H1 (cell line): ENCODE measurements around the gene CTNNA3. TPM values are rescaled to one million over a fixed set of nuclear protein-coding genes. Genes with fewer than 3 reads are reported as not detected.

Experiments
- CREB1 ChIP-seq: IDR thresholded peaks from 2 replicates; pipeline ENCODE4 v1.6.1; 2012; ENCODE audit warnings: inconsistent platforms
- HDAC6 ChIP-seq: IDR thresholded peaks from one replicate; pipeline ENCODE4 v1.7.1; 2012; ENCODE audit warnings: low read depth, mild to moderate bottlenecking, inconsistent platforms, low read length, moderate library complexity
- POLR2A ChIP-seq, 2 experiments: IDR thresholded peaks; 1 replicate in 1 of 2; 2 replicates in 1 of 2; pipeline ENCODE4 v1.6.1; 2011; ENCODE audit warnings: low read depth in 2 of 2, low read length in 2 of 2, mild to moderate bottlenecking in 2 of 2; ENCODE audit errors: control extremely low read depth in 1 of 2
- RBBP5 ChIP-seq: IDR thresholded peaks from 2 replicates; pipeline ENCODE4 v1.7.1; 2012; ENCODE audit warnings: low read depth, mild to moderate bottlenecking, inconsistent platforms, low read length, moderate library complexity, borderline replicate concordance
- RFX5 ChIP-seq: IDR thresholded peaks from 2 replicates; pipeline ENCODE4 v1.6.1; 2011; ENCODE audit warnings: low read depth, low read length, improper control_type of control experiment, borderline replicate concordance
- SP4 ChIP-seq: IDR thresholded peaks from 2 replicates; pipeline ENCODE4 v1.6.1; 2012; ENCODE audit warnings: low read length, inconsistent platforms
- USF2 ChIP-seq: IDR thresholded peaks from 2 replicates; pipeline ENCODE4 v1.6.1; 2011; ENCODE audit warnings: low read length, improper control_type of control experiment
- polyA plus RNA-seq, 7 experiments: library from polyadenylated mRNA; depleted of rRNA in 3 of 7; stranded (reverse) in 5 of 7; unstranded in 2 of 7; fragments of >200 nt in 5 of 7; fragments of 200-250 nt in 2 of 7; gene quantifications; 1 replicate in 5 of 7; 2 replicates in 1 of 7; 4 replicates in 1 of 7; pipeline versions ENCODE4 v1.2.1 to v1.2.3, GENCODE V29; 2011 to 2013; ENCODE audit warnings: missing spikeins in 2 of 7, mixed read lengths in 2 of 7
- total RNA-seq: library from RNA; stranded (reverse); fragmentation: NEBNext Ultra II Directional; extraction: Animal tissue kit (Norgen Biotek cat#: 25700); gene quantifications from 2 replicates; pipeline ENCODE4 v1.2.1, GENCODE V29; 2021

The CTNNA3 gene
- total and polyA plus RNA-seq, 2 of the 8 experiments (the other 6 are each of a cell fraction or from before 2014, with no cell fraction given), result 1.3 to 1.5 TPM

GRCh38 chr10:66322777-66323176 is 1373.2 kb downstream of the CTNNA3 start (continued):
- TF ChIP-seq RBBP5, result no peak
- TF ChIP-seq SP4, result no peak
- TF ChIP-seq HDAC6, result no peak
- no peak for TF ChIP-seq RFX5
- TF ChIP-seq CREB1, result no peak
- TF ChIP-seq POLR2A (IDR thresholded peaks at IDR 0.05; ENCODE audit: control extremely low read depth in 1 of 2, low read depth in 2 of 2, low read length in 2 of 2), result no peak
- TF ChIP-seq USF2, result no peak
- TF ChIP-seq, all 59 proteins: peak for 0
